ENCODE data around the gene CD86. TPM values are rescaled to one million over a fixed set of nuclear protein-coding genes. Genes with fewer than 3 reads are reported as not detected.

CD86 gene
- total RNA-seq, 4 donors from 2014 or later: 0.92 to 2.4 (median 1.6) TPM

DNA sequence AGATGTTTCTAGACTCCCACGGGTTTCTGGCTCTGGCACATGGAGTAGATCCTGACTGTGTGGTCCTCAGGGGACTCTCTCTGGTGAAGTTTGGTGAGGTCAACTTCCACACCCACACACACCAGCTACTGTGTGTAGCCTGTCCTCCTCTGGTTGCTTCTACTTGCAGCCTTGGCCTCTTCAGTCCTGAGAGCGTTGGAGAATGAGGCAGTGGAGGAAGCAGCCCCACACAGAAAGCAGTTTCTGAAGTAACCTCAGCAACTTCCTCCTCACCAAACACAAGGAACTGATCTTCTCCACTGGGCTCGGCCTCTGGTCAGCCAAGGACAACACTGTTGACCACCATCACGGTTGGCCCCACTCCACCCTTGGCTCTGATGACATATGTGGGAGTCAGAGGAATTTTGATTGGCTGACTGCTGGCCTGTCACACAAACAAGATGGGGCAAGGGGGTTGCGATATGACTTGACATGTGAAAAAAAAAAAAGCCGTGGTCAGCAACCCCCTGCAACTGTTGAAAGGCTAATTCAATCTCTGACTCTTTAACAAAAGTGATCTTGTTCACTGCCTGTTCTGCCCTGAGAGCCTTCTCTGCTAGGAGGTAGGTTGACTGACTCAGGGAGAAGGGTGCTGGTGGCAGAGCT is 19.6 kb downstream of the CD86 start:
- in situ Hi-C loops (cut with MboI; ENCODE audit: low sequenced_read_pairs in 4 of 4) (no loop called here), intact Hi-C loops (cut with DNase I; ENCODE audit: low total_unique reads) (no loop called here)
- H3K27me3 ChIP-seq: no peaks in the 10 kb centered on the region
- TF ChIP-seq POLR2A (IDR thresholded peaks at IDR 0.05): no peak
- TF ChIP-seq, protein P1, sequence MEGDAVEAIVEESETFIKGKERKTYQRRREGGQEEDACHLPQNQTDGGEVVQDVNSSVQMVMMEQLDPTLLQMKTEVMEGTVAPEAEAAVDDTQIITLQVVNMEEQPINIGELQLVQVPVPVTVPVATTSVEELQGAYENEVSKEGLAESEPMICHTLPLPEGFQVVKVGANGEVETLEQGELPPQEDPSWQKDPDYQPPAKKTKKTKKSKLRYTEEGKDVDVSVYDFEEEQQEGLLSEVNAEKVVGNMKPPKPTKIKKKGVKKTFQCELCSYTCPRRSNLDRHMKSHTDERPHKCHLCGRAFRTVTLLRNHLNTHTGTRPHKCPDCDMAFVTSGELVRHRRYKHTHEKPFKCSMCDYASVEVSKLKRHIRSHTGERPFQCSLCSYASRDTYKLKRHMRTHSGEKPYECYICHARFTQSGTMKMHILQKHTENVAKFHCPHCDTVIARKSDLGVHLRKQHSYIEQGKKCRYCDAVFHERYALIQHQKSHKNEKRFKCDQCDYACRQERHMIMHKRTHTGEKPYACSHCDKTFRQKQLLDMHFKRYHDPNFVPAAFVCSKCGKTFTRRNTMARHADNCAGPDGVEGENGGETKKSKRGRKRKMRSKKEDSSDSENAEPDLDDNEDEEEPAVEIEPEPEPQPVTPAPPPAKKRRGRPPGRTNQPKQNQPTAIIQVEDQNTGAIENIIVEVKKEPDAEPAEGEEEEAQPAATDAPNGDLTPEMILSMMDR (IDR thresholded peaks at IDR 0.05 in 4 of 5, conservative IDR thresholded peaks at IDR 0.05 in 1 of 5): no peak
- no peaks in the 10 kb centered on the region for H3K4me1 ChIP-seq
- no peaks in the 10 kb centered on the region for H3K36me3 ChIP-seq
- no peaks in the 10 kb centered on the region for H3K9me3 ChIP-seq
- DNase-seq: peak; percentile 8 to 30
- no peak for ATAC-seq
- H3K27ac ChIP-seq: no peak overlapping the region
- no peak overlapping the region for H3K4me3 ChIP-seq

DNA sequence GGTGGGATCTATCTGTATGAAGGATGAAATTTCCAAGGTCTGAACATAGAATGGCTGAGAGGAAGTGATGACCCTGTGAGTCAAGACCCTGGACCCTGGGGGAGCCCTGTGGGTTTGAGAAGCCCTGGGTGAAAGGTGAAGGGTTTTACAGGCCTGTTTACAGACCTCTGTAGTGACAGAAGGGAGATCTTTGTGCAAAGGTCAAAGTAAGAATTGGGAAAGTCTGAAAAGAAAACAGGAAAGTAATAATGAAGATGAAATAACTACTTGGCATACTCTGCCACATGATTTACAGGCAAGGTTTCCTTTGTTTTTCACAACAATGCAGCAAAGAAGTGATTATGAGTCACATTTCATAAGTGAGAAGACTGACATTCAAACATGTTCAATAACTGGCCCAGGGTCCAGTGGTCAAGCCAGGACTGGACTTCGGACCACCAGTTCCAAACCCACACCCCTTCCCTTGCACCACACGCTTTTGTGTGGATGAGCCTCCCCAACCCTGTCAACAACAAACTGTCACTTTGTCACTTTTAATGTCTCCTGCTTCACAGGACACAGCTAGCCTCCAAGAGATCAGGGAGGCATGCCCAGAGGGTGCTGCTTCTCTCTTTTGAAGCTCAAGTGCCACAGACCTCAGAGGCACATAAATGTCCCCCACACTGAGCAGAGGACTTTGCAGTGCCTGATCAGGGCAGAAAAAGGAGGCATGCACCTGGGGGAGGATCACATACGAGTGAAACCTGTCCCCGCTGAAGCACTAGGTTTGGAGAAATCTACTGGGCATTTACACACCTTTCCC is 21.5 kb downstream of the CD86 start:
- H3K36me3 ChIP-seq: no peaks in the 10 kb centered on the region
- no peaks in the 10 kb centered on the region for H3K9me3 ChIP-seq
- in situ Hi-C loops (cut with MboI; ENCODE audit: low sequenced_read_pairs in 4 of 4): no loop called here
- TF ChIP-seq, protein P1 (IDR thresholded peaks at IDR 0.05 in 4 of 5, conservative IDR thresholded peaks at IDR 0.05 in 1 of 5): no peak
- no peak for TF ChIP-seq POLR2A (IDR thresholded peaks at IDR 0.05)
- intact Hi-C loops (cut with DNase I; ENCODE audit: low total_unique reads): no loop called here
- H3K27ac ChIP-seq: no peak overlapping the region
- no peaks in the 10 kb centered on the region for H3K27me3 ChIP-seq
- no peaks in the 10 kb centered on the region for H3K4me1 ChIP-seq
- H3K4me3 ChIP-seq: no peak overlapping the region
- no peak for ATAC-seq
- no peak for DNase-seq

DNA sequence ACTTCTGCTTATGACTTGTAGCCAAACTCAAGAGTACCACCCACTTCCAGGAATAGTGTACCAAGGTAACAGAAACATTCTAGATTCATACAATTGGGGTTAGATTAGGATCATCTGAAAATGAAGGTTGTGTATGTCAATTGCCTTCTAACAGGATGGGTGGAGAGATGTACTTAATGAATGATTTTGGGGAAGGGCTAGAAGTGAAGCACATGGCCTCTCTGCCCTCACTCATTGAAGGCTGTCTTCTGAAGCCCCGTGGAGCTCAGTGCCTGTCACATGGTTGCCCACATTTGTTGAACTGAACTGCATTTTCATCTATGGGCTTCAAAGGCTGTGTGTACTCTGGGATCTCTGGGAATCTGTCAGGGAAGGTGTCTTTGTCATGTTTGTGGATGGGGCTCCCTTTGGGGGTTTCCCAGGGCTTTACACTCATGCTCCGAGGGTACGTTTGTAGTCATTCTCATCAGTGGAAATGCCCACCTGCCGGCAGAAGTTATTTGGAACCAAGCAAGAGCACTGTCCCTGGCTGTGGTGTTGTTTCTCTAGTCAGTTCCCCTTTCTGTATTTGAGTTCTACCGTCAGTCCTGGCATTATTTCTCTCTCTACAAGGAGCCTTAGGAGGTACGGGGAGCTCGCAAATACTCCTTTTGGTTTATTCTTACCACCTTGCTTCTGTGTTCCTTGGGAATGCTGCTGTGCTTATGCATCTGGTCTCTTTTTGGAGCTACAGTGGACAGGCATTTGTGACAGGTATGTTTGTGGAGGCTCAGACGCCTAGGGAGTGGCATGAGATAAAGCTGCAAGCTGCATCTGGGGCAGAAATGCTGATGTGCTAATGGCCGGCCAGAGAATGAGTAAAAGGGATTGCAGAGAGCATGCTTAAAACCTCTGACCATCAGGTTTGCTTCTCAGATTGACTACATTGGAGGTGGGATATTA is 22.4 kb downstream of the CD86 start:
- H3K27ac ChIP-seq: no peak overlapping the region
- no peaks in the 10 kb centered on the region for H3K27me3 ChIP-seq
- no peak for DNase-seq
- H3K4me3 ChIP-seq: no peak overlapping the region
- H3K4me1 ChIP-seq: no peaks in the 10 kb centered on the region
- TF ChIP-seq, protein P1 (IDR thresholded peaks at IDR 0.05 in 4 of 5, conservative IDR thresholded peaks at IDR 0.05 in 1 of 5): no peak
- TF ChIP-seq POLR2A (IDR thresholded peaks at IDR 0.05): no peak
- no peaks in the 10 kb centered on the region for H3K36me3 ChIP-seq
- intact Hi-C loops (cut with DNase I; ENCODE audit: low total_unique reads) (no loop called here), in situ Hi-C loops (cut with MboI; ENCODE audit: low sequenced_read_pairs in 4 of 4) (no loop called here)
- H3K9me3 ChIP-seq: no peaks in the 10 kb centered on the region
- ATAC-seq: no peak

DNA sequence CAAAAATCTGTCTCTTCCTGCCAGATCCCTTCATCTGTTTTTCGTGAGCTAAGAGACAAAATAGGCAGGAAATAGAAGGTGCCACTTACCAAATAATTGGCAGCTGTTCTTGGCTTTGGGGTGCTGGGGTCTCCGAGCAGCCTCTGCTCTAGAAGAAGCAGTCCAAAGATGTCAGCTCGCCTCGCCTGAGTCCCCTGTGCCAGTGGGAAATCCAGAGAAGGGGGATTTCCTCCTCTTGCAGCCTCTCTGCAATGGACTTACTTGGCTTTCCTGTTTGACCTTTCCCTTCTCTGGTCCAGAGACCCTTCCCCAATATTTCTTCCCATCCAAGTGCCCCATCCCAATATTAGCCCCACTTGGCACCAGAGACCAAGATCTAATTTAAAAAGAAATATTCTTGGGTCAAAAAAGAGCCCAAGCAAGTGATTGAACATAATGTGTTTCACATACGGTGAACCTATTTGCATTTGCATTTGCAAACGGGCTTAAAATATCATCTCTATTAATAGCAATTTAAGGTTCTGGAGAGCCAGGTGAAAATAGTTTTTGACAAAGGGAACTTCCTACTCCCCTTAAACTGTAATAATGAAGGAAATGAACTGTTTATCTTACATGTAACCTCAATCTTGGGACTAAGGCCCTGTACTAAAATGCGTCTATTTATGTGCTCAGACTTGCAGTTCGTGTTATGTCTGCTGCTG is 23.2 kb downstream of the CD86 start:
- TF ChIP-seq POLR2A (IDR thresholded peaks at IDR 0.05): no peak
- TF ChIP-seq, protein P1 (IDR thresholded peaks at IDR 0.05 in 4 of 5, conservative IDR thresholded peaks at IDR 0.05 in 1 of 5): no peak
- Histone ChIP-seq H3K9me3 (no peaks in the 10 kb centered on the region), H3K4me1 (no peaks in the 10 kb centered on the region), H3K4me3 (no peak overlapping the region), H3K27ac (no peak overlapping the region), H3K36me3 (no peaks in the 10 kb centered on the region), H3K27me3 (no peaks in the 10 kb centered on the region)
- in situ Hi-C loops (cut with MboI; ENCODE audit: low sequenced_read_pairs in 4 of 4) (no loop called here), intact Hi-C loops (cut with DNase I; ENCODE audit: low total_unique reads) (no loop called here)
- no peak for ATAC-seq
- DNase-seq: no peak

Measured in gastrocnemius medialis (tissue), 4 donors.